ENCODE results near the gene HACE1.
"Not testable (repeated sequence)": the region's sequence is repeated elsewhere in the genome, so short reads cannot be mapped to it uniquely, and the experiment has no call there.

The HACE1 gene, protein sequence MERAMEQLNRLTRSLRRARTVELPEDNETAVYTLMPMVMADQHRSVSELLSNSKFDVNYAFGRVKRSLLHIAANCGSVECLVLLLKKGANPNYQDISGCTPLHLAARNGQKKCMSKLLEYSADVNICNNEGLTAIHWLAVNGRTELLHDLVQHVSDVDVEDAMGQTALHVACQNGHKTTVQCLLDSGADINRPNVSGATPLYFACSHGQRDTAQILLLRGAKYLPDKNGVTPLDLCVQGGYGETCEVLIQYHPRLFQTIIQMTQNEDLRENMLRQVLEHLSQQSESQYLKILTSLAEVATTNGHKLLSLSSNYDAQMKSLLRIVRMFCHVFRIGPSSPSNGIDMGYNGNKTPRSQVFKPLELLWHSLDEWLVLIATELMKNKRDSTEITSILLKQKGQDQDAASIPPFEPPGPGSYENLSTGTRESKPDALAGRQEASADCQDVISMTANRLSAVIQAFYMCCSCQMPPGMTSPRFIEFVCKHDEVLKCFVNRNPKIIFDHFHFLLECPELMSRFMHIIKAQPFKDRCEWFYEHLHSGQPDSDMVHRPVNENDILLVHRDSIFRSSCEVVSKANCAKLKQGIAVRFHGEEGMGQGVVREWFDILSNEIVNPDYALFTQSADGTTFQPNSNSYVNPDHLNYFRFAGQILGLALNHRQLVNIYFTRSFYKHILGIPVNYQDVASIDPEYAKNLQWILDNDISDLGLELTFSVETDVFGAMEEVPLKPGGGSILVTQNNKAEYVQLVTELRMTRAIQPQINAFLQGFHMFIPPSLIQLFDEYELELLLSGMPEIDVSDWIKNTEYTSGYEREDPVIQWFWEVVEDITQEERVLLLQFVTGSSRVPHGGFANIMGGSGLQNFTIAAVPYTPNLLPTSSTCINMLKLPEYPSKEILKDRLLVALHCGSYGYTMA

DNA sequence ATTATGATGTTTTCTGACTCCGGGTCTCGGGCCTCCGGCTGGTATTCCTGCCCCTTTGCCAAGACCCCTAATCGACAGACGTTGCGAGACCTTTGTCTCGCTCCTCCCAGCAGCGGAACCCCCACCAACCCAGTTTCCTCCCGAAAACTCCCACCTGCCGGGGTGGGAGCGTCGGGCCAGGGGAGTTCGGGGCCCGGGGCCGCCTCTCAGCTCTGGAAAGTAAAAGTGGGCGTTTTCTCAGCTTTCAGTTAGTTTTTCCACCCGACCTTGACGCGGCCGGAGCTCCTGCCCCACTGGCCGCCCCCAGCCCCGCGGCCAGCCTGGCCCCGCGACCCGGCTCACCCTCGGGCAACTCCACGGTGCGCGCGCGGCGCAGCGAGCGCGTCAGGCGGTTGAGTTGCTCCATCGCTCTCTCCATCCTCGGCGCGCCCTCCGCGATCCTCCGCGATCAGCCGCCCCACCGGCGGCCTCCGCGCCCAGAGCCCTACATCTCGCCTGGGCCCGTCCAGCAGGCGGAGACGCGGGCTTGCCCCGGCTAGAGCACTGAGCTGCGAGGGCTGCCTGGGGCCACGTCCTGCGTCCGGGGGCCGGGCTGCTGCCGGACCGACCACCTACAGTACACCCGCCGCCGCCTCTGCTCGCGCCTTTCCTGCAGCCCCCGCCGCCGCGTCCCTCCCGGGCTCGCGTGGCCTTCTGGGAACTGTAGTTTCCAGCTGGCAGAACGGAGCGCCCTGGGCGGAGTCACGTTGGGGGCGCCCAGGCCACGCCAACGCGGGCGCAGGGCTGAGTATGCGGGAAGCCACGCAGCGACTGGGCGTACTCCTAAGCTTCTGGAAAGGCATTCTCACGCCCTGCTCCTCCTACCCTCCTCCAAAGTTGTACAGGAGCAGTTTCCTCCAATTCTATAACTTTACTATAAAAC is at the start of gene HACE1:
Gene HACE1 (minus strand): TSS at position 695 of the 922 bp plus-strand sequence. CDS start 277 bp downstream, at position 418.
- DNase-seq: peak; percentile 69

DNA sequence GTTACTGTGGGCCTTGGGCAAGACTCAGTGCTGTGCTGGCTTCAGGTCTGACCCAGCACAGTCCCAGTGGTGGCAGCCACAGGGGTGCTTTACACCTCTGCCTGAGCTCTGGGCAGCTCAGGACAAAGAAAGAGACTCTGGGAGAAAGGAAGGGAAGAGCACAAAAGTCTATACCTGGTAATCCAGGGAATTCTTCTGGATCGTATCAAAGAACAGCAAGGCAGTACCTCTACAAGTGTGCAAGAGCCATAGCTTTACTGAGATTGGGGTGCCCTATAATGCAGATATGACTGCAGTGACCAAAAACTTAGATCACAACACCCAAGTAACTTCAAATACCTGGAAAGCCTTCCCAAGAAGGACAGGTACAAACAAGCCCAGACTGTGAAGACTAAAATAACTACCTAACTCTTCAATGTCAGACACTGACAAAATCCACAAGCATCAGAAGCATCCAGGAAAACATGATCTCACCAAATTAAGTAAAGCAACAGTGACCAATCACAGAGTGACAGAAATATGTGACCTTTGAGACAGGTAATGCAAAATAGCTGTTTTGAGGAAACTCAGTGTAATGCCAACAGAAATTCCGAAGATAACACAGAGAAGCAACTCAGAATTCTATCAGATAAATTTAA is 49.3 kb upstream of the HACE1 start:
- no peak for DNase-seq

- DNase-seq: no peak
These were observed 48.5 kb upstream of the HACE1 start for GRCh38 chr6:104908031-104908887.

- DNase-seq: not testable (repeated sequence)
These were observed 39.2 kb upstream of the HACE1 start for GRCh38 chr6:104898893-104899292.

- no peak for DNase-seq
These were observed 37.2 kb upstream of the HACE1 start for GRCh38 chr6:104896914-104897313.

DNA sequence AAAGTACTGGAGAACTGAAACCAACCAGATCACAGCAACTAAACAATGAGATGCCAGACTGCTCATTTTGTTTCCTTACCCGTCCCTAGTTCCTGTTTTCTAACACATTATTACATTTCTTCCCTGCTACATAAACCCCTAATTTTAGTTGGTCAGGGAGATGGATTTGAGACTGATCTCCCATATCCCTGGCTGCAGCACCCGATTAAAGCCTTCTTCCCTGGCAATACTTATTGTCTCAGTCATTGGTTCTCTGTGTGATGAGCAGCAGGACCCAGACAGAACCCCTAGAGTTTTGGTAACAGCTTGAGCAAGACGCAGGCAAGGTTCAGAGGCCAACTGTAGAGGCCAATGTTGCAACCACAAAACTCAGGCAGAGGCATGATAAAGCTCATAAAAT is 28.3 kb upstream of the HACE1 start:
- no peak for DNase-seq

DNA sequence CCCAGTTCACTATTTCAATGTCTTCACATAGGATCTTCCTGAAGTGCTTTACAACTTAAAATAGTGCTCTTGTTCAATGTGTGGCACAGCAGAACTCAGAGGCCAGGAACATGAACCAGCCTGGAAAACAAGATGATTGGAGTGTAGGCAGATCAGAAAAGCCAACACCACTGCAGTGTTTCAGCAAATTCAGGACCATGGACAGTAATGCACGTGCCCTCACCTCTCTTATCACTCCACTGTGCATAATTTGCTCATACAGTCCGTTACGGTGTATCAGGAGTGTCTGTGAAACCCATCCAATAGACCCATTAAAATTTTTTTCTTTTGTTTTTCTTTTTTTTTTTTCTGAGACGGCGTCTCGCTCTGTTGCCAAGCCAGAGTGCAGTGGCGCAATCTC is 27.6 kb upstream of the HACE1 start:
- no peak for DNase-seq

GRCh38 chr6:104885518-104886043 is 25.9 kb upstream of the HACE1 start:
- no peak for DNase-seq

GRCh38 chr6:104884867-104885517 is 25.3 kb upstream of the HACE1 start:
- DNase-seq: no peak

GRCh38 chr6:104881964-104882668 is 22.4 kb upstream of the HACE1 start:
- DNase-seq: no peak

GRCh38 chr6:104862456-104862855 is 2.7 kb upstream of the HACE1 start:
- DNase-seq: no peak

DNA sequence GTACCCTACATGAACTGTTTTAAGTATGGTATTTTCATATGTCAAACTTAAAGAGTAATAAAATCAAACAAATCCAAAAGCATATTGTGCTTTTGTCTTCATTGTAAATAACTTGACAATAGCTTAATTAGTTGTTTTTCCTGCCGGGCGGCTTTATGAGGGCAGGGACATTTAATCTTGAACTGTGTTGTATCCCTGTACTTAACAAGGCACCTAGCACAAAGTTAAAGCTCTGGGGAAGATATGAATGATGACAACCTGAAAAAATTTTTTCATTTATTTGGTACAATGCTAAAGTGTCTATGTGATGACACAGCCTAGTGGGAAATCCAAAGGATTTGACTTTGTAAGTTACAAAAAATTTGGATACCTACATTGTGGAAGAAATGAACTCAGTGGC is 502 bp upstream of the HACE1 start:
- no peak for DNase-seq

GRCh38 chr6:104858642-104859041 is 1.1 kb downstream of the HACE1 start:
- no peak for DNase-seq

DNA sequence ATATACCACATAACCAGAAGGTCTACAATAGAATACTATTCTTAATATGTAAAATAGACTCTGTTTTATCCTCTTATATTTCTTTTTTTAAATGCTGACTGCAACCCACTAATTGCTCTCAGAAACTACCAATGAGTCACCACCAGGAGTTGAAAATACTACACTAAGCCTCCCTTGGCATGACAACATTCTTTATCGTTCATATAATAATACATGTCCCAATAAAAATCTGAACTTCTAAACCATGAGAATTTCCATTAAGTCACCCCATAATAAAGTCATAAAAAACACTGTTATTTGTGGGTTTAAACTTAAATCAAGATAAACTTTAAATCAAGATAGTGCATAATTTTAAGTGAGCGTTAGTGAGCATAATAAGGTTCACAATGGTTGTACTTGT is 4.2 kb downstream of the HACE1 start:
- no peak for DNase-seq

DNA sequence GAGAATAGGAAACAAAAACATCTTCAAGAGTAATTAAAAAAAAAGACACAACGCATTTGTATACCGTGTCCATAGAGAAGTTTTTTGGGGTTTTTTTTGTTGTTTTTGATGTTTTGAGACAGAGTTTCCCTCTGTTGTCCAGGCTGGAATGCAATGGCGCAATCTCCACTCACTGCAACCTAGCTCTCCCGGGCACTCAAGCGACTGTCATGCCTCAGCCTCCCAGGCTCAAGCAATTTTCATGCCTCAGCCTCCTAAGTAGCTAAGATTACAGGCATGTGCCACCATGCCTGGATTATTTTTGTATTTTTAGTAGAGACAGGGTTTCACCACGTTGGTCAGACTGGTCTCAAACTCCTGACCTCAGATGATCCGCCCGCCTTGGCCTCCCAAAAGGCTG is 12.0 kb downstream of the HACE1 start:
- DNase-seq: not testable (repeated sequence)

DNA sequence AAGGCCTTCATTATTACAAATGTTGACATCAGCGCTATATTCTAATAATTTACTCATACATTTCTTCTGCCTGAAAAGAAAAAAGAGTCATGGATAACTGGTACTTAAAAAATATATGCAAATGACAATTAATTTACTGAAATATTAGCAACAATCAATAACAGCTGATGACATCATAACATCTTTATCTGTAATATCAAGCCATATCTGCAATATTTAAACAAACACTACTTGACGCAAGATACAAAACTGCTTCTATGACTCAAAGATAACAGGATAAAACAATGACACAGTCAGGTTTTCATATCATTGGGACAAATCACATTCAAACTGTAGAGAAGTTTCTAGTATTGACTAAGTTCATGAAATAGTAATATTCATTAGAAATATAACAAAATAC is 16.5 kb downstream of the HACE1 start:
- no peak for DNase-seq

- DNase-seq: no peak
These were observed 22.6 kb downstream of the HACE1 start for GRCh38 chr6:104837158-104837557.

DNA sequence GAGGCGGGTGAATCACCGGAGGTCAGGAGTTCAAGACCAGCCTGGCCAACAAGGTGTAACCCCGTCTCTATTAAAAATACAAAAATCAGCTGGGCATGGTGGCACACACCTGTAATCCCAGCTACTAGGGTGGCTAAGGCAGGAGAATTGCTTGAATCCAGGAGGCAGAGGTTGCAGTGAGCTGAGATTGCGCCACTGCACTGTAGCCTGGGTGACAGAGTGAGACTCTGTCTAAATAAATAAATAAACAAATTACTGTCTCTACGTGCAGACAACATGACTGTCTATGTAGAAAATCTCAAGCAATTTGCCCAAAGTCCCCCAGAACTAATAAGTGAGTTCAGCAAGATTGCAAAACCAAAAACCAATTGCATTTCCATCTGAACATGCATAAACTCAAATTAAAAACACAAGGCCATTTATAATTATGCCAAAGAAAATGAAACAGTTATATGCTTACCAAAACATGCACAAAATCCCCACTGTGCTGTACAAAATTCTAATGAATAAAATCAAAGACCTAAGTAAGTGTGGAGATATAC is 23.2 kb downstream of the HACE1 start:
- not testable (repeated sequence) for DNase-seq

GRCh38 chr6:104835782-104836181 is 23.9 kb downstream of the HACE1 start:
- DNase-seq: no peak
